ENCODE measurements around the gene SLC25A23.
"Not testable (repeated sequence)": the region's sequence is repeated elsewhere in the genome, so short reads cannot be mapped to it uniquely, and the experiment has no call there.

Gene SLC25A23

GRCh38 chr19:6416658-6417405, 42.8 kb downstream of the SLC25A23 start:
- Mint-ChIP-seq H3K27me3 (no peaks in the 10 kb centered on the region), H3K36me3 (ENCODE audit: low read depth) (peaks cover 93% of the 10 kb centered on the region), H3K27ac (no peak overlapping the region), H3K9me3 (no peaks in the 10 kb centered on the region), H3K4me1 (ENCODE audit: low read depth) (peaks cover 20% of the 10 kb centered on the region), H3K4me3 (no peak overlapping the region)
- intact Hi-C loops (cut with micrococcal nuclease) = no loop called here

- H3K27ac Mint-ChIP-seq = no peak overlapping the region
Measured at GRCh38 chr19:6415591-6416190, 43.9 kb downstream of the SLC25A23 start.

GRCh38 chr19:6414793-6415590, 44.6 kb downstream of the SLC25A23 start:
- Mint-ChIP-seq H3K4me3 (no peak overlapping the region), H3K4me1 (ENCODE audit: low read depth) (peaks cover 2% of the 10 kb centered on the region), H3K9me3 (no peaks in the 10 kb centered on the region), H3K36me3 (ENCODE audit: low read depth) (peaks cover 74% of the 10 kb centered on the region), H3K27me3 (no peaks in the 10 kb centered on the region), H3K27ac (no peak overlapping the region)
- intact Hi-C loops (cut with micrococcal nuclease) = no loop called here

More at GRCh38 chr19:6415591-6416190, 43.9 kb downstream of the SLC25A23 start:
- no peaks in the 10 kb centered on the region for H3K27me3 Mint-ChIP-seq
- no peak overlapping the region for H3K4me3 Mint-ChIP-seq
- H3K36me3 Mint-ChIP-seq (ENCODE audit: low read depth) = peaks cover 81% of the 10 kb centered on the region
- H3K4me1 Mint-ChIP-seq (ENCODE audit: low read depth) = peaks cover 9% of the 10 kb centered on the region
- intact Hi-C loops (cut with micrococcal nuclease) = no loop called here
- no peaks in the 10 kb centered on the region for H3K9me3 Mint-ChIP-seq

GRCh38 chr19:6413721-6414643, 45.6 kb downstream of the SLC25A23 start:
- intact Hi-C loops (cut with micrococcal nuclease) = no loop called here
- H3K9me3 Mint-ChIP-seq = no peaks in the 10 kb centered on the region
- no peak overlapping the region for H3K4me3 Mint-ChIP-seq
- no peaks in the 10 kb centered on the region for H3K27me3 Mint-ChIP-seq
- peaks cover 64% of the 10 kb centered on the region for H3K36me3 Mint-ChIP-seq (ENCODE audit: low read depth)
- H3K27ac Mint-ChIP-seq = no peak overlapping the region
- H3K4me1 Mint-ChIP-seq (ENCODE audit: low read depth) = no peaks in the 10 kb centered on the region

GRCh38 chr19:6413291-6413690, 46.3 kb downstream of the SLC25A23 start:
- Mint-ChIP-seq H3K27ac (no peak overlapping the region), H3K27me3 (no peaks in the 10 kb centered on the region), H3K4me1 (ENCODE audit: low read depth) (no peaks in the 10 kb centered on the region), H3K9me3 (no peaks in the 10 kb centered on the region), H3K4me3 (no peak overlapping the region), H3K36me3 (ENCODE audit: low read depth) (peaks cover 57% of the 10 kb centered on the region)
- intact Hi-C loops (cut with micrococcal nuclease) = no loop called here

- Mint-ChIP-seq H3K27ac (no peak overlapping the region), H3K4me1 (ENCODE audit: low read depth) (no peaks in the 10 kb centered on the region), H3K36me3 (ENCODE audit: low read depth) (peaks cover 50% of the 10 kb centered on the region), H3K27me3 (no peaks in the 10 kb centered on the region), H3K9me3 (no peaks in the 10 kb centered on the region), H3K4me3 (no peak overlapping the region)
- intact Hi-C loops (cut with micrococcal nuclease) = no loop called here
Measured at GRCh38 chr19:6412447-6413091, 47.0 kb downstream of the SLC25A23 start.

- Mint-ChIP-seq H3K4me1 (ENCODE audit: low read depth) (no peaks in the 10 kb centered on the region), H3K27ac (no peak overlapping the region), H3K9me3 (no peaks in the 10 kb centered on the region), H3K36me3 (ENCODE audit: low read depth) (peaks cover 45% of the 10 kb centered on the region), H3K4me3 (no peak overlapping the region), H3K27me3 (no peaks in the 10 kb centered on the region)
- intact Hi-C loops (cut with micrococcal nuclease) = no loop called here
Measured at GRCh38 chr19:6412061-6412446, 47.5 kb downstream of the SLC25A23 start.

GRCh38 chr19:6409346-6409745, 50.2 kb downstream of the SLC25A23 start:
- Mint-ChIP-seq H3K27ac (no peak overlapping the region), H3K9me3 (no peaks in the 10 kb centered on the region), H3K4me1 (ENCODE audit: low read depth) (peaks cover 5% of the 10 kb centered on the region), H3K27me3 (no peaks in the 10 kb centered on the region), H3K4me3 (no peak overlapping the region), H3K36me3 (ENCODE audit: low read depth) (peaks cover 18% of the 10 kb centered on the region)
- intact Hi-C loops (cut with micrococcal nuclease) = no loop called here

- intact Hi-C loops (cut with micrococcal nuclease) = no loop called here
- Mint-ChIP-seq H3K9me3 (no peaks in the 10 kb centered on the region), H3K27me3 (no peaks in the 10 kb centered on the region), H3K27ac (peak overlapping the region; percentile 55), H3K4me3 (no peak overlapping the region), H3K36me3 (ENCODE audit: low read depth) (no peaks in the 10 kb centered on the region), H3K4me1 (ENCODE audit: low read depth) (peaks cover 11% of the 10 kb centered on the region)
Measured at GRCh38 chr19:6406401-6406800, 53.2 kb downstream of the SLC25A23 start.

- intact Hi-C loops (cut with micrococcal nuclease) = no loop called here
- H3K4me3 Mint-ChIP-seq = no peak overlapping the region
- H3K27me3 Mint-ChIP-seq = no peaks in the 10 kb centered on the region
- no peaks in the 10 kb centered on the region for H3K9me3 Mint-ChIP-seq
- no peak overlapping the region for H3K27ac Mint-ChIP-seq
- no peaks in the 10 kb centered on the region for H3K36me3 Mint-ChIP-seq (ENCODE audit: low read depth)
- peaks cover 11% of the 10 kb centered on the region for H3K4me1 Mint-ChIP-seq (ENCODE audit: low read depth)
Measured at GRCh38 chr19:6402837-6403608, 56.6 kb downstream of the SLC25A23 start.

- Mint-ChIP-seq H3K36me3 (ENCODE audit: low read depth) (no peaks in the 10 kb centered on the region), H3K27me3 (no peaks in the 10 kb centered on the region), H3K9me3 (no peaks in the 10 kb centered on the region), H3K27ac (no peak overlapping the region), H3K4me1 (ENCODE audit: low read depth) (peaks cover 11% of the 10 kb centered on the region), H3K4me3 (no peak overlapping the region)
- intact Hi-C loops (cut with micrococcal nuclease) = no loop called here
Measured at GRCh38 chr19:6402058-6402457, 57.5 kb downstream of the SLC25A23 start.

- intact Hi-C loops (cut with micrococcal nuclease); H3K27me3 Mint-ChIP-seq; H3K36me3 Mint-ChIP-seq (ENCODE audit: low read depth); H3K4me3 Mint-ChIP-seq; H3K9me3 Mint-ChIP-seq; H3K4me1 Mint-ChIP-seq (ENCODE audit: low read depth); H3K27ac Mint-ChIP-seq: not testable (repeated sequence)
Measured at GRCh38 chr19:6400062-6400944, 59.3 kb downstream of the SLC25A23 start.

Measured in dendritic cell treated with granulocyte-macrophage colony-stimulating factor and Interleukin-4, amounts not matched to agents 40 ng/mL and 50 ng/mL, for 4 days (primary cell).